ENCODE data around the gene CSMD2.

The CSMD2 gene

DNA sequence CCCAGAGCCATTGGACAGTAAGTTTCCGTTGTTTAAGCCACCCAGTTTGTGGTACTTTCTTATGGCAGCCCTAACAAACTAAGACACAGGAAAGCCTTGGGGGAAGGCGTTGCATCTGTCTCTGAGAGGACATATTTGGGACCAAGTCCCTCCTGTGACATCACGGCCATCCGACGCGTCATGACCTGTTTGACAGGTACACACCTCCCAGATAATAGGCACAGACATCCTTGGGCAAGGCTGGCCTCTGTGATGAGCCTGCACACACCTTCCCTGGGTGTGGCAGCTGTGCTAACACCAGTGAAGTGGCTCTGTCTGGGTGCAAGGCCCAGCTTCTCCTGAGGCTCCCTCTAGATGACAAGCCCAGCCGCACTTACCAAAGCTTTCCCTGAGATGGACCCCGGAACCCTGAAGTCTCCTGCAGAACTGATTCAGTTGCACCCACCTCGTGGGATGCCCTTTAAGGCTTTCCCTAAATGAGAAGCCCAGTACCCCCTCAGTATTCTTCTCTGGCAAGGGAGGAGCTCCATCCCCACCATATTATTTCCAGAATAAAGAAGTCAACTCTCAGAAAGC is 556.1 kb downstream of the CSMD2 start:
- DNase-seq (ENCODE audit: low read depth in 2 of 2) = no peak

DNA sequence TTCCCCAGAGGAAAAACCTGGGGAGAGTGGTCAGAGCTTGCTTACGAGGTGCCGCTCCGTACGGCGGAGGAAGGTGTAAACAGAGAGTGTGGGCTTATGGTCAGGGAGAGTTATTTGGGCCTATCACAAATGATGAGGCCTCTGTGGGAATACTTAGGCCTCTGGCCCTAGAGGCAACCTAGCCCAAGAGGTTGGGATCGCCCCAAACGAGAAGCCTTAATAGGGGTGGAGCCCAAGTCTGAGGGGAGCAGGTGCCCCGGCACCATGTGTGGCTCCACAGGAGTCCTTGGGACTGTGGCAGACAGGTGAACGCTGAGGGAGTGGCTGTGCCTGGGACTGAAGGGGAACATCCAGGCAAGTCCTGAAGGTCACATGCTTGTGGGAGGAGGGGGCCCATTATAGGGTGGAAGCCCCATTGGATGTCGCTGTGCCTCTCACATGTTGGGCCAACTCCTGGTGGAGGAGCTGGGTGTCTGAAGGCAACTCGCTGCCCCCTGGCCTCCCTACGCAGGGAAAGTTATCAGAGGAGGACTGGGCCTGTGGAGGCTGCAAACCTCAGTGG is 557.5 kb downstream of the CSMD2 start:
- DNase-seq (ENCODE audit: low read depth in 2 of 2) = no peak

DNA sequence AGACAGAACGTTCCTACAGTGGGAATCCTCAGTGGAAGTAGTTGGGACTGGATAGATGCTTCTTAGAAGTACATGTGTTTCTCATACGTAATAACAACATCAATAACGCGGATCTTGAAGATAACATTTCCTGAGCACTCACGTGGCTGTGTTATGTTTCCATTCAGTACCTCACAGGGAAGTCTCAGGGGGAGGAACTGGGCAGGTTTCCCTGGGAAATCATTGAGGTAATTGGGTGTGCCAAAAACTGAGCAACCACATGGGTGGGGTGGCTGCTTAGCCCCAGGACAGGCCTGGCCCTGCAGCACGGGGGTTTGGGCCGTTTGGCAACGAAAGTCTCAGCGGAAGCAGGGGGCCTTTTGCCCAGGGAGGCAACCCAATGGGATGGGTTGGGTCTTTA is 558.8 kb downstream of the CSMD2 start:
- DNase-seq (ENCODE audit: low read depth in 2 of 2) = no peak

DNA sequence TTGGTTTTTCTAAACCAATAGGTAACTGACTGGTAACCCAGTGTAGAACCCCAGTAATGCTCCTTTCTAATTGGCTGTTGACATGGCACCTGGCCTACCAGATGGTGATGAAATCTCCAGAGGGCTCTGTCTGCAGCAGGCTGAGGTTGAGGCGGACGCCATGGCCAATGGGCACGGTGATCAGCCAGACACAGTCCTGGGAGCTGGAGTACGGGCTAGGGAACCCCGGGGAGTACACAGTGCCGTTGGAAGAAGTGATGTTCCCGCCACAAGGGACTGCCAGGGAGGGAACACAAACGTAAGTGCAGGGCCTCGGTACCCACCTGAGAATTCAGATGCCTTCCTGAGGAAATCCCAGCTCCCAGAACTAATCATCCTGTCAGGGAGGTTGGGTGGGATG is 562.8 kb downstream of the CSMD2 start:
- DNase-seq (ENCODE audit: low read depth in 2 of 2) = no peak

DNA sequence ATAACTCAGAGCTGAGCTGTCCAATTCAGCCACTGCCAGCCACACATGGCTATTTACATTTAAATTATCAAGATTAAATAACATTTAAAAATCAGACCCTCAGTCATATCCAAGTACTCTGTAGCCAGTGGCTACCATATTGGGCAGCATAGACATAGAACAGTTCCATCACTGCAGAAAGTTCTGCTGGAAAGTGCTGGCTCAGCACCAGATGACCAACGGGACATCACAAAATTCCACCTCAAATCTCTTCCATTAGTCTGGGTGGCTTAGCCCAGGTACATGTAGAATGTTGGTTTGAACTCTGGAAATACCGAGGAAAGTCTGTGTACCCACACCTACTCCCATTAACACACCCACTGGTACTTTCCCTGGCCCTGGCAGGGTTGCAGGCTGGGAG is 563.3 kb downstream of the CSMD2 start:
- DNase-seq (ENCODE audit: low read depth in 2 of 2) = no peak

DNA sequence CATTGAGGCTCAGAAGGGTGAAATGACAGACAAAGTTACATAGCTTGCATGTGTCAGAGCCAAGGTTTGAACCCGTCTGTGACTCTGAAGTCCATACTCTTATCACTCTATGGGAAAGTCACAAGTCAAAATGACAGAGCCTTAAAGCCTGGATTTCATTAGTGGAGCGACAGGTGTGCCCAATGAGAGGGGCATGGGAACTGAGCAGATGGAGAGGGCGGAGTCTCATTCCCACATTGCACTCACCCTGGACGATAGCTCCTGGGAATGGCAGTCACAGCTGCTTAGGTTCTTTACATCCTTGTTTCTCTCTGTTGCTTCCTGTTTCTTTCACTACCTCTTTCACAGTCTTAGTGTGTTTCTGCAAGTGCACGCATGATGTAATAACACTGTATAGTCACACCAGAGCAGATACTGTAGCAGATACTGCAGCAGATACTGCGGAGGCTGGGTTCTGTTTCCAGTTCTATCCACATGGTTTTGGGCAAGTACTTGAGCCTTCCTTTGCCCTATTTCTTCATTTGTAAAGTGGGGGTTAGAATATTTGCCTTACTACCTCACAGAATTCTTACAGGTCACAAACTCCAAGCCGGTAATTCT is 565.4 kb downstream of the CSMD2 start:
- DNase-seq (ENCODE audit: low read depth in 2 of 2) = no peak

DNA sequence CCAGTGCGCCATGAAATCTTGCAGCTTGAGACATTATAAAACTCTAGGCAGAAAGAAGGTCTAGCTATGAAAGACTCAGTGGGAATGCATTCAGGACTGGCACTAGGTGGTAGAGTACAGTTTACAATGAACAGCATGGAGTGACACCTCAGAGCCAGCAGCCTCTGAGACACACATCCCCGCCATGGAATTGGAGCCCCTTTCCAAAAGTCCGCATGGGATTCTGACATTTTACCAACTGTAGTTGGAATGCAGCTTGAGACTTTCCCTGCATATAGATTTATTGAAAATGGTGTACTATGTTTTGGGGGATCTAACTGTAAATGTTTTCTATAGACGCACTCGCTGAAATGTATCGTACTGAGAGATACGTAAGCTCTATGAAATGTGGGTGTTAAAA is 576.3 kb downstream of the CSMD2 start:
- no peak for DNase-seq (ENCODE audit: low read depth in 2 of 2)

DNA sequence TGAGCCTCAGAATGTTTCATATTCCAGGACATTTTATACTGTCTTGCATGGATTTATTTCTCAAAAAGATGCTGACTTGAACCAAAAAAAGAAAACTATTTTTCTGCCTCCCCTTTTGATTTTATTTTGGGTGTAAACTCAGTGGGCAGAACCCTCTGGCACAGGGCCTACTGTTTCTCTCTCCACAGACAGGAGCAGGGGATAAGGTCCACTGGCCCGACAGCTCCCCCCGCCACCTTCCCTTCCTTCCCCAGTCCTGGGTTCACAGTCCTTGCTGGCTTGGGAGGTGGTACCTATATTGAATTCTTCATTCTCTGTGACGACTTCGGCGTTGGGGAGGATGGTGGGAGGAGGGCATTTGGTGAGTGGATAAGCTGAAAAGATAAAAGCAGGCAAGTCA is 578.2 kb downstream of the CSMD2 start:
- DNase-seq (ENCODE audit: low read depth in 2 of 2) = no peak

DNA sequence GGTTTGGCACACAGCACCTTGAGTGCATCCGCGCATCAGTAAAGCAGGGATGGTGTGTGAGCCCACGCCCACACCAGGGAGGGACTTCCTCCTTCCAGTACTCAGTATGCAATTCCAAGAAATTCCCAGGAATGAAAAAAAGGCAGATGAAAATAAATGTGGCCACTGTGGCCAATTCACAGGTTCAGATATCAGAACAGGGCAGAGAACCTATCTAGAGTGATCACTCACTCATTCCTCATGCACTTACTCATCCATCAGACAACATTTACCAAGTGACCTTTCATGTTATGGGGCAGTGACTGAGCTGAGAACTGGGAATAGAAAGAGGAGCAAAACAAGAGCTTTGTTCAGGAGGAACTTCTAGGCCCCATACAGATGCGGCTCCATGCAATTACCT is 578.9 kb downstream of the CSMD2 start:
- no peak for DNase-seq (ENCODE audit: low read depth in 2 of 2)

DNA sequence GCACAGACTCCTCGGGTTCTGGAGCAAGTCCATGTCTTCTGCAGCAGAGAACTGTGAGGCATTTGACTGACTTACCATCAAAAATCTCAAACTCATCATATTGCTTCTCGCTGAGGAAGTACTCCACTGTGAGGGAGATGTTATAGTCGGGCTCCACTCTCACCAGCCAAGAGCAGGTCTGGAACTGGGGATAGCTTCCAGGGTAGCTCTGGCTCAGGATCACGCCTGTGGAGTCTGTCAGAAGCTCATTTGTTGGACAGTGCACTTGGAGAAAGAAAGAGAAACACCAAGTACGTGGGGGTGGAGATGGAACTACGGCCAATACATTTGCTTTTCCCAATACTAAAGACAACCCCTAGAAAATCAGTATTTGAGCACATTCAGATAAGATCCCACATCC is 581.5 kb downstream of the CSMD2 start:
- no peak for DNase-seq (ENCODE audit: low read depth in 2 of 2)

DNA sequence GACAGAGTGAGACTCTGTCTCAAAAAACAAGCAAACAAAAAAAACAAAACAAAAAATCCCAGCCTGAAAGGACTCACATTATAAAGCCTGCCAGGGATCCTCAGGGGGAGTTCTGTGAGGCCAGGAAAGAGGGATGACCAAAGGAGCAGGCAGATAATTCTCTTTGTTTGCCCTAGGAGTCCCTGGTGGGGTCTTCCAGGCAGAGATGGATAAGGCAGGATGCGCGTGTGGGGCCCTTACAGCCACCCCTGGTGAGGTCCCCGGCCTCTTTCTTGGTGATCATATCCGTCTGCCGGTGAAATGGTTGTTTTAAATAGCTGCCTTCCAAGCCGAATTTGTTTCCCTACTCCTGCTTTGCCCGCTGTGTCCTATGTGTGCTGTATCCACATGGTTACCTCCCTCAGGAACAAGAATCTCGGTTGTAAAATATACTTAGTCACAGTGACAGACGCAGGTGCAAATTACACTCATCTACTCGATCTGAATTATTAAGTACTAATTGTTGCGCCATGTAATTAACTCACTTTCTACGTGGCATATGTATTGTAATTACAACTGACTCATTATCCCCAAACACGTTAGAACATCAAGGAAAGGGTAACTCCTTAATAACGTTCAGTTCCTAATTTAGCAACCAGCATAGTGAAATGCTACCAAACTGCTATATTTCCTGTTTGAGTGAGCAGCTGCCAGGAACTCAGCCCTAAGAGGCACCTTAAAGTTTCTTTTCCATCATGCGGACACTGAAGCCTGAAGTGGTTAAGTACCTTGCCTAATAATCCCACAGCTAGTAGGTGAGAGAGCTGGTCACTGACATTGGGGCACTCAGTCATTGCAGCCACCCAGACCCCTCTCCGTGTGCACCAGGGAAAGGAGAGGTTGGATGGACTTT is 586.2 kb downstream of the CSMD2 start:
- DNase-seq (ENCODE audit: low read depth in 2 of 2) = no peak

DNA sequence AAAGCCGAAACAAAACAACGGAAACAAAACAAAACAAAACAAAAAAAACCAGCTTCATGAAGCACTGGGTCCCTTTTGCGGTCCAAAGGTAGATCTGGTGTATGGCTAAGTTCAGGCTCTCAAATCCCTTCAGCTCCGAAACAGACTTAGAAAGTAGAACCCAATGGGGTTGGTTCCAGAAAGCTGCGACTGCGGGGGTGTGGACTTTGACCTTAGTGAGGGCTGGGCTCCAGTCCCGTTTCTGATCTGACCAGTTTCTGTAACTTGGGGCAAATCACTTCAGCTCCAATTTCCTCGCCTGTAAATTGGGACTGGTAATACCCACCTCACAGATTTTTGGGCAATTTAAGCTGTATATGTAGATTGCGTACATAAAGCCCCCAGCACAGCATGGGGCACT is 587.4 kb downstream of the CSMD2 start:
- DNase-seq (ENCODE audit: low read depth in 2 of 2) = no peak

DNA sequence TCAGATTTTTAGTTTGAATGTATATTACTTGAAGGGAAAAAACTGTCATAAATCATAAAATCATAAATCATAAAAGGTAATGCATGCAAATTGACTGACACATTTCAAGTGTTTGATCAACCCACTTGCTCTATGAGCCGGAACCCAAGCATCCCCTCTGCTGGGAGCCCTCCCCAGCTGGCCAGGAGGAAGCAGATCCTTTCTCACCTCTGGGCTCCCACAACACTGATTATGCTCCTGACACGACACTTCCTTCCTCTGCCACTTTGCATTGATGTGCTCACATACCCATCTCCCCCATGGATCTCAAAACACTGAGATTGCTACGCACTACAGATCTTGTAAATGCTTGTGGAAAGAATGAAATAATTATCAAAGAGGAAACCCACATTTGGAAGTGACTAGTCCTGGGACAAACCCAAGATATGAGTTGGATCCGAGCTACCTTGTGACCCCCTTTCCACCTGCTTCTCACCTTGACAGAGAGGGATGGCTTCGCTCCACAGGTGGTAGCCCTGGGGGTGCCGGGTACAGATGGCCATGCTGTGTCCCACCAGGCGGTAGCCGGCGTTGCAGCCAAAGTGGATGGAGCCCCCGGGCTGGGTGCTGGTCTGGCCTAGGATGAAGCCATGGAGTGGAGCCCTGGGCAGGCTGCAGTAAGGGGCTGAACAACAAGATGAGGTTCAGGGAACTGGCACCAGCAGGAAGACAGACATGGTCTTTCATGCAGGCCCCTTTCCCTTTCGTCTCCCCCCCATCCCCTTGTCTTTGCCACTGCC is 588.0 kb downstream of the CSMD2 start:
- DNase-seq (ENCODE audit: low read depth in 2 of 2) = no peak

DNA sequence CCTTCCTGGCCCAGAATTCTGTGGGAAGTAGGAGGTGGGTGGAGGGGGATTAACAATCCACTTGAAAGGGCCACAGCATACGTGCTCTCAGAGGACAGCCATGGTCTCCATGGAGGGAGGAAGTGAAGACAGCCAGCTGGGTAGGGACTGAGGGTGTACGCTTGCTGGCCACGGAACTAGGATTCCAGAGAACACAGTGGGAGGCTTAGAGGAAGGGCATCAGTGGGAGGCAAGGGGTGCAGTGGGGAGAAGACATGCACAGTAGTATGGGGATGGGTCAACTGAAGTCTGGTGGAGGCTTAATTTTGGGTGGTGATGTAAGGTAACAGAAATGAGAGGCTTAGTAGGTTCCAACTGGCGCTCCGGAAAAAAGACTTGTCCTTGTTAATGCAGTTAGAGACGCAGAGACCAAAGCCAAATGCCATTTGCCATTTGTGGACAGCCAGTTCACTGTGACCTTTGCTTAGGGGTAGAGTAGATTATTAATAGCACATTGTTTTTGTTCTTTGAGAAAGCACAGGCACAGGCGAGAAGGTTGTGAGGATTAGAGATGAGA is 589.6 kb downstream of the CSMD2 start:
- no peak for DNase-seq (ENCODE audit: low read depth in 2 of 2)

DNA sequence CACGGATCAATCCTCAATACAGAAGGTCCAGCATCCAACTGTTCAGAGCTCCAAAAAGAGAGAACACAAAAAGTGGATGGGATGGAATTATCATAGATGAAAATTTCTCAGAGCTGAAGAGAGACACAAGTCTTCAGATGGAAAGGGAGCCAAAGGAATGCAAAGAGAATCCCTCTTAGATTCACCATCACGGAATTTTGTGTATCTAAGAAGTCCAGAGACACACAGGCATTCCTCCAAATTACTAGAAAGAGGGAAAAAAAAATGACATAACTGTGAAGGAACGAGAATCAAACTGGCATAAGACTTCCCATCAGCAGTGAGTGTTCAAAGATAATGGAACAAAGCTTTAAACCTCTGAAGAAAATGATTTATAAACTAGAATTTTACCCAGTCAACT is 591.4 kb downstream of the CSMD2 start:
- DNase-seq (ENCODE audit: low read depth in 2 of 2) = no peak

DNA sequence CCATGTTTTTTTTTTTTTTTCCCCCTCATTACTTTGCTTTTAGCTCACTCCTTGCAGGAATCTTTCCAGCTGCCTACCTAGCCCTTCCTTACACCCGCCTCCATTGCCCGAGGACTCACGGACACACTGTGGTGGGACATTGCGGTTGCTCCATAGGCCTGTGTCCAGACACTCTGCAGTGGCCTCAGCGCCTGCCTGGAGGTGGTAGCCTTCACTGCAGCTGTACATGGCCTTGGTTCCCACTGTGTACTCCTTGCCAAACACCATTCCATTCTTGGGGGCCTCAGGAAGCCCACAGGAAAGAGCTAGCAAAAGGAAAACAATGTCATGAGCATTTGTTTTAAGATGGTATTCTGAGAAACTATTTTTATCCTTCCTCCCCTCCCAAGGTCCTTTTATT is 592.6 kb downstream of the CSMD2 start:
- no peak for DNase-seq (ENCODE audit: low read depth in 2 of 2)

DNA sequence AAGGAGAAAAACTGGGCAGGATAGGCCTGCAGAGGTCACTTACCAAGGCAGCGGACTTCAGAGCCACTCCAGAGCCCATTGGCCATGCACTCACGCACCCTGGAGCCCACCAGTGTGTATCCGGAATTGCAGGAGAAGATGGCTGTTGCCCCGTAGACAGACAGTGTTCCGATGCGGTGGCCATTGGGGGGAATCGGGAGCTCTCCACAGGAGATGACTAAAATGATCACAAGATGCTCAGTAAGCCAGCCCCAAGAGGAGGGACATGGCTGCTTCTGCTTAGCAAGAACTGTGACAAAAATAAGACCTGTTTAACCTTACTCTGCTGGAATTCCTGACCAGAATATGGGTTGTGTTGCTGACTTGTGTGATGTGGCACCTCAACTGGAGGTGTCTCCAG is 595.7 kb downstream of the CSMD2 start:
- DNase-seq (ENCODE audit: low read depth in 2 of 2) = no peak

DNA sequence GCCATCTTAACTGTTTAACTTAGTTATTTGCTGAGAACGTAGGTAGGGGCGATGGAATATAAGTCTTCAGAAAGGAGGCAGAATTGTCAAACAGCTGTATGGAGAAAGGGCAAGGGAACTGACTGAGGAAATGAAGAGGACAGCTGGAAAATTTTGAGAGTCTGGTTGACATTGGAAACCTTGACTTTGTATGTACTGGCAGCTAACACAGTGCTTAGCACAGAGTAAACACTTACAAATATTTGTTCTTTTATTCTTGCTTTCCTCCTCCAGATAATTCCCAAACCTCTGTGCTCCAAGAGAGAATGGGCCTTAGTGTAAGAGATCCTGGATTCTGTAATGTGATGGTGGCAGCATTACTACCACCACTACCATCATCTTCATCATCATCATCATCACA is 601.3 kb downstream of the CSMD2 start:
- no peak for DNase-seq (ENCODE audit: low read depth in 2 of 2)

DNA sequence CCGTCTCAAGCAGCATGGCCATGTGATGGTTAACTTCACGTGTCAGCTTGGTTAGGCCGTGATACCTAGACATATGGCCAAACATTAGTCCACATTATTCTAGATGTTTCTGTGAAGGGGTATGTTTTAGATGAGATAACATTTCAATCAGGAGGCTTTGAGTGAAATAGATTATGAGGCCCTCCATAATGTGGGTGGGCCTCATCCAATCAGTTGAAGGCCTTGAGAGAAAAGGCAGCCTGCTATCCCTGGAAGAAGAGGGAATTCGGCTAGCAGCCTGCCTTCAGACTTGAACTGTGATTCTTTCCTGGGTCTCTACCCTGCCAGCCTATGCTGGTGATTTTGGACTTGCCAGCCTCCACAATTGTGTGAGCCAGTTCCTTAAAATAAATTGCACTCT is 602.5 kb downstream of the CSMD2 start:
- no peak for DNase-seq (ENCODE audit: low read depth in 2 of 2)

DNA sequence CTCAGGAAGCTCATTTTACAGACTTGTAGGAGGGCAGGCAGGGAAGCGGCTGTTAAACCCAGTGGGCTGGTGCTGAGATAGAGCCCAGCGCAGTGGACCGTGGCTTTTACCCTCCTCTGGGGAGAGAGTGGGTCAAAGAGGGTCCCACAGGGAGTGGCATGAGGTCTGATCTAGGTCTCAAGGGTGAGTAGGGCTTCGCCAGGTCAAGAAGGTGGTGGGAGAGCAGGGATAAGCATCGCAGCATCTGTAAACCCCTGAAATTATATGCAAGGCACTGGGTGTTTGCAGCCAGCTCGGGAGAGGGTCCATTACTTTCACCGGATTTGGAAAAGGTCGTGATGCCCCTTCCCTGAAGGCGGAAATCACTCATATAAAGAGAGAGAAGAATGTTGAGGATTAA is 603.5 kb downstream of the CSMD2 start:
- no peak for DNase-seq (ENCODE audit: low read depth in 2 of 2)

DNA sequence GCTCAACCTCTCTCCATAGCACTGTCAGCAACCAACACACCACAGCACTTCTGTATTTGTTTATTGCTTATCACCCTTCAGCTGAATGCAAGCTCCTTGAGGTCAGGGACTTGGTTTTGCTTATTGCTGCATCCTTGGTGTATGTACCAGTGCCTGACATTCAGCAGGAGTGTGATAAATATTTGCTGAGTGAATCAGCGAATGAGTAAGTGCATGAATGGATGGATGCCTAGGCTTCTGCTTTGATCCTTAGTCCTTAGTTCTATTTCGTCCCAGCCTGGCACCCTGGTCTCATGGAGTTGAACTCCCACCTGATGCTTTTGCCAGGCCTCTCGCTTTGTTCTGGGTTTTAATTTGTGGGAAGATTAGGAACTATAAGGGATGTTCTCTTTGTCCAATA is 604.4 kb downstream of the CSMD2 start:
- DNase-seq (ENCODE audit: low read depth in 2 of 2) = no peak

DNA sequence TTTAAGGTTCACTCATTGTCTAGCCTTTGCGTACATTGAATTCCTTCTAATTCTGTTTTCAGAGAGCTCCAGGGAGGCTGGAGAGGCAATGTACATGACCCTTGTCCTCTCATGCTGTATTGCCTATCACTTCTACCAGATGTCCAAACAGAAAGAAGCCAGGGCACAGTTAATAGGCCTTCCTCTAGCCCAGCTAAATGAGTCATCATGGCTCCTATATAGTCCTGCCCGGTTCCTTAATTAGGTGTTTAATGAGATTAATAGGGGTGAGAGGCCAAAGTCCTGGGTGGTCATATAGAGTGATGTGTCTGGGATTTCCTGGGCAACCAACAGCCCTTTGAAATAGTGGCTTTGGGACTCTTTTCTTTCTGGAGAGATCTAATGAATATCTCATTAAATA is 616.3 kb downstream of the CSMD2 start:
- no peak for DNase-seq (ENCODE audit: low read depth in 2 of 2)
